Activated naive CD8-positive, alpha-beta T cell treated with anti-CD3 and anti-CD28 coated beads, Interleukin-2, amount 50 U/mL, for 24 hours (primary cell): ENCODE data around the gene TBCD.

Experiments used
- ATAC-seq: fragments of 150-1000 bp; cut with Tn5 transposase; one replicate; pipeline ENCODE4 v1.10.0; 2021
- DNase-seq: peaks from one replicate; pipeline ENCODE4 v3.0.0; 2021
- H3K27ac Mint-ChIP-seq: one replicate; pipeline ENCODE4 v1.8.0; 2021; ENCODE audit warnings: mild to moderate bottlenecking, mixed read lengths
- H3K27me3 Mint-ChIP-seq: one replicate; pipeline ENCODE4 v1.8.0; 2021; ENCODE audit warnings: mixed read lengths
- H3K36me3 Mint-ChIP-seq: one replicate; pipeline ENCODE4 v1.8.0; 2021; ENCODE audit warnings: low read depth, mixed read lengths
- H3K4me1 Mint-ChIP-seq: one replicate; pipeline ENCODE4 v1.8.0; 2021; ENCODE audit warnings: mixed read lengths
- H3K4me3 Mint-ChIP-seq: one replicate; pipeline ENCODE4 v1.8.0; 2021; ENCODE audit warnings: mild to moderate bottlenecking, moderate library complexity, mixed read lengths
- H3K9me3 Mint-ChIP-seq: one replicate; pipeline ENCODE4 v1.8.0; 2021; ENCODE audit warnings: mixed read lengths

Gene TBCD

GRCh38 chr17:82920715-82921114 lies 168.8 kb downstream of the TBCD start:
- Mint-ChIP-seq H3K27ac (no peak overlapping the region), H3K27me3 (no peaks in the 10 kb centered on the region), H3K4me3 (no peak overlapping the region), H3K9me3 (no peaks in the 10 kb centered on the region), H3K36me3 (peaks cover 15% of the 10 kb centered on the region), H3K4me1 (peaks cover 8% of the 10 kb centered on the region)
- DNase-seq: no peak
- ATAC-seq: no peak

GRCh38 chr17:82921426-82921825 lies 169.6 kb downstream of the TBCD start:
- Mint-ChIP-seq H3K4me1 (peaks cover 3% of the 10 kb centered on the region), H3K36me3 (peaks cover 18% of the 10 kb centered on the region), H3K27ac (no peak overlapping the region), H3K27me3 (no peaks in the 10 kb centered on the region), H3K9me3 (no peaks in the 10 kb centered on the region), H3K4me3 (no peak overlapping the region)
- ATAC-seq (no peak), DNase-seq (no peak)

- no peaks in the 10 kb centered on the region for H3K9me3 Mint-ChIP-seq
- DNase-seq (no peak), ATAC-seq (peak; percentile 44)
- H3K36me3 Mint-ChIP-seq: peaks cover 23% of the 10 kb centered on the region
- H3K4me3 Mint-ChIP-seq: no peak overlapping the region
- no peak overlapping the region for H3K27ac Mint-ChIP-seq
- no peaks in the 10 kb centered on the region for H3K4me1 Mint-ChIP-seq
- H3K27me3 Mint-ChIP-seq: no peaks in the 10 kb centered on the region
These were observed 170.8 kb downstream of the TBCD start for GRCh38 chr17:82922646-82923045.

GRCh38 chr17:82923366-82924113 lies 171.7 kb downstream of the TBCD start:
- no peak for ATAC-seq
- Mint-ChIP-seq H3K4me3 (no peak overlapping the region), H3K27ac (no peak overlapping the region), H3K36me3 (peaks cover 21% of the 10 kb centered on the region), H3K4me1 (no peaks in the 10 kb centered on the region), H3K27me3 (no peaks in the 10 kb centered on the region), H3K9me3 (no peaks in the 10 kb centered on the region)
- DNase-seq: no peak

GRCh38 chr17:82924214-82924613 lies 172.3 kb downstream of the TBCD start:
- Mint-ChIP-seq H3K27me3 (no peaks in the 10 kb centered on the region), H3K36me3 (peaks cover 23% of the 10 kb centered on the region), H3K27ac (no peak overlapping the region), H3K9me3 (no peaks in the 10 kb centered on the region), H3K4me3 (no peak overlapping the region), H3K4me1 (no peaks in the 10 kb centered on the region)
- ATAC-seq: no peak
- DNase-seq: no peak

- Mint-ChIP-seq H3K4me3 (no peak overlapping the region), H3K27ac (no peak overlapping the region), H3K4me1 (no peaks in the 10 kb centered on the region), H3K9me3 (no peaks in the 10 kb centered on the region), H3K27me3 (no peaks in the 10 kb centered on the region), H3K36me3 (peaks cover 23% of the 10 kb centered on the region)
- ATAC-seq: no peak
- no peak for DNase-seq
These were observed 172.9 kb downstream of the TBCD start for GRCh38 chr17:82924812-82925211.

- peaks cover 23% of the 10 kb centered on the region for H3K36me3 Mint-ChIP-seq
- H3K4me3 Mint-ChIP-seq: no peak overlapping the region
- DNase-seq (no peak), ATAC-seq (no peak)
- H3K4me1 Mint-ChIP-seq: no peaks in the 10 kb centered on the region
- no peak overlapping the region for H3K27ac Mint-ChIP-seq
- no peaks in the 10 kb centered on the region for H3K27me3 Mint-ChIP-seq
- no peaks in the 10 kb centered on the region for H3K9me3 Mint-ChIP-seq
These were observed 173.5 kb downstream of the TBCD start for GRCh38 chr17:82925336-82925735.

- no peak for DNase-seq
- Mint-ChIP-seq H3K9me3 (no peaks in the 10 kb centered on the region), H3K36me3 (peaks cover 24% of the 10 kb centered on the region), H3K27me3 (no peaks in the 10 kb centered on the region), H3K4me1 (no peaks in the 10 kb centered on the region), H3K4me3 (no peak overlapping the region), H3K27ac (no peak overlapping the region)
- no peak for ATAC-seq
These were observed 174.2 kb downstream of the TBCD start for GRCh38 chr17:82926081-82926480.

GRCh38 chr17:82926716-82927115 lies 174.9 kb downstream of the TBCD start:
- ATAC-seq (no peak), DNase-seq (no peak)
- no peaks in the 10 kb centered on the region for H3K4me1 Mint-ChIP-seq
- H3K4me3 Mint-ChIP-seq: no peak overlapping the region
- no peak overlapping the region for H3K27ac Mint-ChIP-seq
- no peaks in the 10 kb centered on the region for H3K9me3 Mint-ChIP-seq
- H3K27me3 Mint-ChIP-seq: no peaks in the 10 kb centered on the region
- peaks cover 26% of the 10 kb centered on the region for H3K36me3 Mint-ChIP-seq

- no peak for ATAC-seq
These were observed 175.4 kb downstream of the TBCD start for GRCh38 chr17:82927311-82927660.

GRCh38 chr17:82927661-82928601 lies 176.1 kb downstream of the TBCD start:
- Mint-ChIP-seq H3K27me3 (no peaks in the 10 kb centered on the region), H3K36me3 (peaks cover 24% of the 10 kb centered on the region), H3K27ac (no peak overlapping the region), H3K4me1 (no peaks in the 10 kb centered on the region), H3K4me3 (no peak overlapping the region), H3K9me3 (no peaks in the 10 kb centered on the region)
- no peak for DNase-seq
- ATAC-seq: no peak

More at GRCh38 chr17:82927311-82927660, 175.4 kb downstream of the TBCD start:
- Mint-ChIP-seq H3K4me3 (no peak overlapping the region), H3K27me3 (no peaks in the 10 kb centered on the region), H3K9me3 (no peaks in the 10 kb centered on the region), H3K4me1 (no peaks in the 10 kb centered on the region), H3K27ac (no peak overlapping the region), H3K36me3 (peaks cover 25% of the 10 kb centered on the region)
- no peak for DNase-seq

- Mint-ChIP-seq H3K9me3 (no peaks in the 10 kb centered on the region), H3K4me1 (no peaks in the 10 kb centered on the region), H3K27me3 (no peaks in the 10 kb centered on the region), H3K27ac (no peak overlapping the region), H3K4me3 (no peak overlapping the region), H3K36me3 (peaks cover 21% of the 10 kb centered on the region)
- DNase-seq (no peak), ATAC-seq (no peak)
These were observed 177.3 kb downstream of the TBCD start for GRCh38 chr17:82929011-82929622.

GRCh38 chr17:82929676-82930042 lies 177.8 kb downstream of the TBCD start:
- Mint-ChIP-seq H3K27ac (no peak overlapping the region), H3K4me1 (no peaks in the 10 kb centered on the region), H3K27me3 (no peaks in the 10 kb centered on the region), H3K36me3 (peaks cover 19% of the 10 kb centered on the region), H3K4me3 (no peak overlapping the region), H3K9me3 (no peaks in the 10 kb centered on the region)
- ATAC-seq: no peak
- DNase-seq: no peak

GRCh38 chr17:82930043-82930923 lies 178.4 kb downstream of the TBCD start:
- H3K27me3 Mint-ChIP-seq: no peaks in the 10 kb centered on the region
- H3K9me3 Mint-ChIP-seq: no peaks in the 10 kb centered on the region
- H3K4me1 Mint-ChIP-seq: no peaks in the 10 kb centered on the region
- ATAC-seq: no peak
- no peak overlapping the region for H3K4me3 Mint-ChIP-seq
- no peak overlapping the region for H3K27ac Mint-ChIP-seq
- no peak for DNase-seq
- peaks cover 19% of the 10 kb centered on the region for H3K36me3 Mint-ChIP-seq
